ENCODE results near the gene NKX1-2.

The NKX1-2 gene

GRCh38 chr10:124461642-124462347 is 12.0 kb upstream of the NKX1-2 start, which contains the start of gene LHPP:
TSS of gene LHPP (plus strand) at chr10:124461823. CDS start at chr10:124461863, 40 bp downstream.
- Histone ChIP-seq H3K9ac (ENCODE audit: low read depth, low read length) (peak within 1 kb of the TSS; percentile 85), H3K9me3 (replicated peaks; ENCODE audit: low read length) (no peaks in the 10 kb centered on the region), H3K4me2 (ENCODE audit: low read length) (peak within 1 kb of the TSS; percentile 96)

GRCh38 chr10:124460144-124460543 is 10.3 kb upstream of the NKX1-2 start:
- no peaks in the 10 kb centered on the region for H3K9me3 ChIP-seq (replicated peaks; ENCODE audit: low read length)
- H3K4me2 ChIP-seq (ENCODE audit: low read length), result no peak overlapping the region
- peaks cover 5% of the 10 kb centered on the region for H3K4me1 ChIP-seq (ENCODE audit: control insufficient read depth, insufficient read depth, low read length)
- no peaks in the 10 kb centered on the region for H3K36me3 ChIP-seq (ENCODE audit: insufficient read depth, low read length)
- H3K27me3 ChIP-seq (ENCODE audit: control insufficient read depth, insufficient read depth, low read length), result peaks cover 26% of the 10 kb centered on the region
- no peak overlapping the region for H3K9ac ChIP-seq (ENCODE audit: low read depth, low read length)
- H3K4me3 ChIP-seq (ENCODE audit: low read length), result no peak overlapping the region

More at GRCh38 chr10:124461642-124462347, 12.0 kb upstream of the NKX1-2 start, which contains the start of gene LHPP:
- peak within 1 kb of the TSS; percentile 97 for H3K4me3 ChIP-seq (ENCODE audit: low read length)
- peaks cover 5% of the 10 kb centered on the region for H3K4me1 ChIP-seq (ENCODE audit: control insufficient read depth, insufficient read depth, low read length)
- H3K27me3 ChIP-seq (ENCODE audit: control insufficient read depth, insufficient read depth, low read length), result peaks cover 11% of the 10 kb centered on the region
- H3K36me3 ChIP-seq (ENCODE audit: insufficient read depth, low read length), result no peaks in the 10 kb centered on the region

GRCh38 chr10:124459395-124459794 is 9.6 kb upstream of the NKX1-2 start:
- Histone ChIP-seq H3K4me2 (ENCODE audit: low read length) (no peak overlapping the region), H3K36me3 (ENCODE audit: insufficient read depth, low read length) (no peaks in the 10 kb centered on the region), H3K9ac (ENCODE audit: low read depth, low read length) (no peak overlapping the region), H3K9me3 (replicated peaks; ENCODE audit: low read length) (no peaks in the 10 kb centered on the region), H3K27me3 (ENCODE audit: control insufficient read depth, insufficient read depth, low read length) (peaks cover 33% of the 10 kb centered on the region), H3K4me3 (ENCODE audit: low read length) (no peak overlapping the region), H3K4me1 (ENCODE audit: control insufficient read depth, insufficient read depth, low read length) (peaks cover 5% of the 10 kb centered on the region)

GRCh38 chr10:124458889-124459288 is 9.1 kb upstream of the NKX1-2 start:
- Histone ChIP-seq H3K36me3 (ENCODE audit: insufficient read depth, low read length) (no peaks in the 10 kb centered on the region), H3K27me3 (ENCODE audit: control insufficient read depth, insufficient read depth, low read length) (peaks cover 38% of the 10 kb centered on the region), H3K4me2 (ENCODE audit: low read length) (no peak overlapping the region), H3K4me3 (ENCODE audit: low read length) (no peak overlapping the region), H3K9me3 (replicated peaks; ENCODE audit: low read length) (no peaks in the 10 kb centered on the region), H3K9ac (ENCODE audit: low read depth, low read length) (no peak overlapping the region), H3K4me1 (ENCODE audit: control insufficient read depth, insufficient read depth, low read length) (peaks cover 5% of the 10 kb centered on the region)

- Histone ChIP-seq H3K27me3 (ENCODE audit: control insufficient read depth, insufficient read depth, low read length) (peaks cover 42% of the 10 kb centered on the region), H3K4me1 (ENCODE audit: control insufficient read depth, insufficient read depth, low read length) (peaks cover 5% of the 10 kb centered on the region), H3K4me3 (ENCODE audit: low read length) (no peak overlapping the region), H3K9me3 (replicated peaks; ENCODE audit: low read length) (no peaks in the 10 kb centered on the region), H3K4me2 (ENCODE audit: low read length) (no peak overlapping the region), H3K9ac (ENCODE audit: low read depth, low read length) (no peak overlapping the region), H3K36me3 (ENCODE audit: insufficient read depth, low read length) (no peaks in the 10 kb centered on the region)
Observed at GRCh38 chr10:124458473-124458872, 8.6 kb upstream of the NKX1-2 start.

GRCh38 chr10:124455441-124455840 is 5.6 kb upstream of the NKX1-2 start:
- no peak overlapping the region for H3K4me2 ChIP-seq (ENCODE audit: low read length)
- no peaks in the 10 kb centered on the region for H3K36me3 ChIP-seq (ENCODE audit: insufficient read depth, low read length)
- H3K27me3 ChIP-seq (ENCODE audit: control insufficient read depth, insufficient read depth, low read length), result peaks cover 69% of the 10 kb centered on the region
- H3K9me3 ChIP-seq (replicated peaks; ENCODE audit: low read length), result no peaks in the 10 kb centered on the region
- no peak overlapping the region for H3K9ac ChIP-seq (ENCODE audit: low read depth, low read length)
- no peak overlapping the region for H3K4me3 ChIP-seq (ENCODE audit: low read length)
- H3K4me1 ChIP-seq (ENCODE audit: control insufficient read depth, insufficient read depth, low read length), result no peaks in the 10 kb centered on the region

GRCh38 chr10:124453960-124454610 is 4.2 kb upstream of the NKX1-2 start:
- H3K4me2 ChIP-seq (ENCODE audit: low read length), result no peak overlapping the region
- no peak overlapping the region for H3K4me3 ChIP-seq (ENCODE audit: low read length)
- no peaks in the 10 kb centered on the region for H3K9me3 ChIP-seq (replicated peaks; ENCODE audit: low read length)
- H3K9ac ChIP-seq (ENCODE audit: low read depth, low read length), result no peak overlapping the region
- no peaks in the 10 kb centered on the region for H3K36me3 ChIP-seq (ENCODE audit: insufficient read depth, low read length)
- H3K4me1 ChIP-seq (ENCODE audit: control insufficient read depth, insufficient read depth, low read length), result peaks cover 7% of the 10 kb centered on the region
- H3K27me3 ChIP-seq (ENCODE audit: control insufficient read depth, insufficient read depth, low read length), result peaks cover 76% of the 10 kb centered on the region

- no peak overlapping the region for H3K4me2 ChIP-seq (ENCODE audit: low read length)
- peaks cover 93% of the 10 kb centered on the region for H3K27me3 ChIP-seq (ENCODE audit: control insufficient read depth, insufficient read depth, low read length)
Observed at GRCh38 chr10:124451276-124451675, 1.4 kb upstream of the NKX1-2 start.

GRCh38 chr10:124450783-124451057 is 885 bp upstream of the NKX1-2 start:
- peaks cover 8% of the 10 kb centered on the region for H3K4me1 ChIP-seq (ENCODE audit: control insufficient read depth, insufficient read depth, low read length)
- no peak overlapping the region for H3K4me2 ChIP-seq (ENCODE audit: low read length)
- H3K9ac ChIP-seq (ENCODE audit: low read depth, low read length), result no peak overlapping the region
- peaks cover 93% of the 10 kb centered on the region for H3K27me3 ChIP-seq (ENCODE audit: control insufficient read depth, insufficient read depth, low read length)
- no peaks in the 10 kb centered on the region for H3K9me3 ChIP-seq (replicated peaks; ENCODE audit: low read length)
- no peaks in the 10 kb centered on the region for H3K36me3 ChIP-seq (ENCODE audit: insufficient read depth, low read length)
- no peak overlapping the region for H3K4me3 ChIP-seq (ENCODE audit: low read length)

More at GRCh38 chr10:124451276-124451675, 1.4 kb upstream of the NKX1-2 start:
- Histone ChIP-seq H3K4me1 (ENCODE audit: control insufficient read depth, insufficient read depth, low read length) (peaks cover 8% of the 10 kb centered on the region), H3K4me3 (ENCODE audit: low read length) (no peak overlapping the region), H3K9me3 (replicated peaks; ENCODE audit: low read length) (no peaks in the 10 kb centered on the region), H3K36me3 (ENCODE audit: insufficient read depth, low read length) (no peaks in the 10 kb centered on the region), H3K9ac (ENCODE audit: low read depth, low read length) (no peak overlapping the region)

- Histone ChIP-seq H3K36me3 (ENCODE audit: insufficient read depth, low read length) (no peaks in the 10 kb centered on the region), H3K4me3 (ENCODE audit: low read length) (no peak overlapping the region), H3K4me2 (ENCODE audit: low read length) (peak overlapping the region; percentile 67), H3K9me3 (replicated peaks; ENCODE audit: low read length) (no peaks in the 10 kb centered on the region), H3K9ac (ENCODE audit: low read depth, low read length) (no peak overlapping the region), H3K27me3 (ENCODE audit: control insufficient read depth, insufficient read depth, low read length) (peaks cover 91% of the 10 kb centered on the region), H3K4me1 (ENCODE audit: control insufficient read depth, insufficient read depth, low read length) (peaks cover 8% of the 10 kb centered on the region)
Observed at GRCh38 chr10:124449170-124450011, 444 bp downstream of the NKX1-2 start.

GRCh38 chr10:124448696-124449169 is 1.1 kb downstream of the NKX1-2 start:
- no peak overlapping the region for H3K4me3 ChIP-seq (ENCODE audit: low read length)
- peaks cover 8% of the 10 kb centered on the region for H3K4me1 ChIP-seq (ENCODE audit: control insufficient read depth, insufficient read depth, low read length)
- H3K9ac ChIP-seq (ENCODE audit: low read depth, low read length), result no peak overlapping the region
- H3K4me2 ChIP-seq (ENCODE audit: low read length), result peak overlapping the region; percentile 67
- H3K9me3 ChIP-seq (replicated peaks; ENCODE audit: low read length), result no peaks in the 10 kb centered on the region
- H3K27me3 ChIP-seq (ENCODE audit: control insufficient read depth, insufficient read depth, low read length), result peaks cover 91% of the 10 kb centered on the region
- no peaks in the 10 kb centered on the region for H3K36me3 ChIP-seq (ENCODE audit: insufficient read depth, low read length)

All from skeletal muscle satellite cell (primary cell).